Esophagus squamous epithelium (tissue), 4 donors: ENCODE results near the gene STARD6.
A peak's percentile ranks its signal among the peaks of the same experiment; 100 is the strongest.

Experiments
- CTCF ChIP-seq, 6 experiments: fragments of 450-650 bp in 4 of 6; fragments of 200-600 bp in 2 of 6; sonication (generic) in 2 of 6; IDR thresholded peaks; one replicate each; pipeline ENCODE4 v1.5.1; 2016 to 2019; ENCODE audit warnings: antibody characterized with exemption in 6 of 6, mild to moderate bottlenecking in 4 of 6, moderate library complexity in 4 of 6
- POLR2A ChIP-seq, 4 donors: fragments of 450-650 bp; IDR thresholded peaks; one replicate each; pipeline ENCODE4 v1.6.1; 2017; ENCODE audit warnings: antibody characterized with exemption in 4 of 4, mild to moderate bottlenecking in 4 of 4, moderate library complexity in 3 of 4

GRCh38 chr18:54330768-54331548 lies 26.7 kb downstream of the STARD6 start:
- TF ChIP-seq CTCF (IDR thresholded peaks at IDR 0.05), result peak in 1 of 6 experiments; percentile 15
- no peak for TF ChIP-seq POLR2A (IDR thresholded peaks at IDR 0.05)
